GM23248 (cell line): ENCODE data around the gene PRICKLE1. TPM values are rescaled to one million over a fixed set of nuclear protein-coding genes. Genes with fewer than 3 reads are reported as not detected.
A peak's percentile ranks its signal among the peaks of the same experiment; 100 is the strongest.

Source experiments
- DNase-seq: peaks from one replicate; pipeline ENCODE4 v3.0.0-alpha.2; 2015
- H2AFZ ChIP-seq: fragments of 200-600 bp; sonication (generic); 2 replicates; pipeline ENCODE4 v1.6.1; 2016; ENCODE audit warnings: antibody characterized with exemption
- H3F3A ChIP-seq: fragments of 200-600 bp; sonication (generic); 2 replicates; pipeline ENCODE4 v1.6.1; 2016; ENCODE audit warnings: mild to moderate bottlenecking, antibody characterized with exemption, mixed run types; ENCODE audit not compliant: insufficient read depth
- H3K27ac ChIP-seq: fragments of 200-600 bp; sonication (generic); 2 replicates; pipeline ENCODE4 v1.5.1; 2016; ENCODE audit warnings: mild to moderate bottlenecking
- H3K27me3 ChIP-seq: fragments of 200-600 bp; sonication (generic); replicated peaks from 2 replicates; pipeline ENCODE4 v1.6.1; 2016; ENCODE audit warnings: mild to moderate bottlenecking; ENCODE audit not compliant: insufficient read depth
- H3K36me3 ChIP-seq: fragments of 200-600 bp; sonication (generic); 2 replicates; pipeline ENCODE4 v1.6.1; 2016; ENCODE audit warnings: low read depth, mild to moderate bottlenecking
- H3K4me1 ChIP-seq: fragments of 200-600 bp; sonication (generic); 2 replicates; pipeline ENCODE4 v1.6.1; 2016; ENCODE audit warnings: mild to moderate bottlenecking; ENCODE audit not compliant: insufficient read depth
- H3K4me2 ChIP-seq: fragments of 200-600 bp; sonication (generic); one replicate; pipeline ENCODE4 v1.6.1; 2016; ENCODE audit warnings: mild to moderate bottlenecking; ENCODE audit not compliant: unreplicated experiment
- H3K4me3 ChIP-seq: fragments of 200-600 bp; sonication (generic); 2 replicates; pipeline ENCODE4 v1.5.1; 2016; ENCODE audit warnings: mild to moderate bottlenecking
- H3K79me2 ChIP-seq: fragments of 200-600 bp; sonication (generic); 2 replicates; pipeline ENCODE4 v1.6.1; 2016; ENCODE audit warnings: mild to moderate bottlenecking; ENCODE audit not compliant: insufficient read depth
- H3K9ac ChIP-seq: fragments of 200-600 bp; sonication (generic); 2 replicates; pipeline ENCODE4 v1.6.1; 2016; ENCODE audit warnings: mild to moderate bottlenecking
- H3K9me2 ChIP-seq: fragments of 200-600 bp; sonication (generic); 2 replicates; pipeline ENCODE4 v1.6.1; 2016; ENCODE audit warnings: mixed run types, mild to moderate bottlenecking, moderate library complexity; ENCODE audit not compliant: insufficient read depth
- H3K9me3 ChIP-seq: fragments of 200-600 bp; sonication (generic); one replicate; pipeline ENCODE4 v1.6.1; 2017; ENCODE audit warnings: low read depth
- H4K20me1 ChIP-seq: fragments of 200-600 bp; sonication (generic); 2 replicates; pipeline ENCODE4 v1.6.0; 2016; ENCODE audit not compliant: insufficient read depth
- EZH2 ChIP-seq: fragments of 200-600 bp; sonication (generic); IDR thresholded peaks from 2 replicates; pipeline ENCODE4 v1.6.1; 2018; ENCODE audit warnings: antibody characterized with exemption, mild to moderate bottlenecking; ENCODE audit not compliant: insufficient read depth, poor library complexity, severe bottlenecking
- EZH2phosphoT487 ChIP-seq: fragments of 200-600 bp; sonication (generic); IDR thresholded peaks from 2 replicates; pipeline ENCODE4 v1.6.1; 2018; ENCODE audit warnings: antibody characterized with exemption, moderate library complexity, mild to moderate bottlenecking, low read depth; ENCODE audit not compliant: insufficient read depth
- WGBS, 2 experiments: methylation state at CpG; one replicate each; pipeline ENCODE4 v1.1.6; 2015 to 2017; ENCODE audit warnings: low lambda C conversion rate in 2 of 2, low coverage in 1 of 2; ENCODE audit errors: missing lambda C conversion rate in 2 of 2; 5-methylcytosine and 5-hydroxymethylcytosine counted together
- in situ Hi-C: fragments of 300-500 bp; cut with MboI; formaldehyde crosslinking; loops from 2 replicates; pipeline ENCODE4 v1.15.0; 2020
- polyA plus RNA-seq: library from polyadenylated mRNA; unstranded; fragments of >200 nt; fragmentation: Nextera tagmentation; extraction: Ambion mirVana; gene quantifications from 2 replicates; pipeline ENCODE4 v1.2.1, GENCODE V29; 2016
- total RNA-seq: library from RNA; depleted of rRNA; stranded (reverse); fragments of >200 nt; shearing (Covaris generic); gene quantifications from 2 replicates; pipeline ENCODE4 v1.2.3, GENCODE V29; 2014

PRICKLE1 gene
- total and polyA plus RNA-seq, 2 experiments from 2014 or later: 12.9 to 25.7 TPM

DNA sequence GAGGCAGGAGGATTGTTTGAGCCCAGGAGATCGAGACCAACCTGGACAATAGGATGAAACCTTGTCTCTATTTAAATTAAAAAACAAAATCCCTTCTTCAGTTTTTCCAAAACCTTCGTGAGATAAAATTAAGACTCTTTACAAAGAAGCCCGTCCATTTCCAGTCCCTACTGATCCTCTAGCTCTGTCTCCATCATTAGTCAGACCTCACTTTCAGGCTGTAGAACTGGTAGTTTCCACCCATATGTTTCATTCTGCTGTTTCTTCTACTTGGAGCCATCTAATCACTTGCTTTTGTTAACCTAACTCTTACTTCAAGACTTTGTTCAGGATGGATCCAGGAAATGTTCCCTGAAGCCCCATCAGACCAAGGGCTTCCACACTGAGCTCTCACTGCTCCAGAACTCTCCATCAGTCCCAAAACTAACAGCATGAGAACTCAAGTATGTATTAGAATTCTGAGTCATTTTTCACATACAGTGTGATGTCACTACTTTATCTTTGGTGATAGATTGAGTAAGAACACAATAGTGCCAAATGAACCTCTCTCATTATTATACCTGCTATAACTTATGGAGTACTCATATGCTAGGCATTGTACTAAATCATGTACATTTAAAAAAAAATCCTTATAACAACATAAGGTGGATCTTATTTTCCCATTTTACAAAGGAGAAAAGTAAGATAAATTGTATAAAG, 90.8 kb downstream of the PRICKLE1 start:
- H4K20me1 ChIP-seq: peaks cover 5% of the 10 kb centered on the region; the same call in 1 of the 2 replicates
- H3F3A ChIP-seq: peaks cover 13% of the 10 kb centered on the region; the same call in 1 of the 2 replicates
- no peak overlapping the region for H3K4me3 ChIP-seq
- H3K4me1 ChIP-seq: no peaks in the 10 kb centered on the region
- TF ChIP-seq EZH2phosphoT487: no peak
- TF ChIP-seq EZH2: no peak
- H3K36me3 ChIP-seq: no peaks in the 10 kb centered on the region
- in situ Hi-C loops: no loop called here
- peak; percentile 58 for DNase-seq
- H3K27me3 ChIP-seq: no peaks in the 10 kb centered on the region
- no peak overlapping the region for H2AFZ ChIP-seq
- no peaks in the 10 kb centered on the region for H3K9me2 ChIP-seq
- WGBS, 2 experiments: 77 to 80% methylated on average over 3 of the region's 3 CpGs
- peaks cover 70% of the 10 kb centered on the region for H3K79me2 ChIP-seq
- no peak overlapping the region for H3K4me2 ChIP-seq
- no peaks in the 10 kb centered on the region for H3K9me3 ChIP-seq
- no peak overlapping the region for H3K27ac ChIP-seq
- H3K9ac ChIP-seq: no peak overlapping the region

GRCh38 chr12:42496886-42497285, 92.7 kb downstream of the PRICKLE1 start:
- Histone ChIP-seq H3K79me2 (peaks cover 73% of the 10 kb centered on the region), H3K4me1 (no peaks in the 10 kb centered on the region), H3K27me3 (no peaks in the 10 kb centered on the region), H2AFZ (no peak overlapping the region), H4K20me1 (peaks cover 5% of the 10 kb centered on the region; the same call in 1 of the 2 replicates), H3K9ac (no peak overlapping the region), H3K36me3 (no peaks in the 10 kb centered on the region), H3K9me3 (no peaks in the 10 kb centered on the region), H3F3A (peaks cover 13% of the 10 kb centered on the region; the same call in 1 of the 2 replicates), H3K27ac (no peak overlapping the region), H3K4me3 (no peak overlapping the region), H3K9me2 (no peaks in the 10 kb centered on the region), H3K4me2 (no peak overlapping the region)
- DNase-seq: no peak
- in situ Hi-C loops: no loop called here
- 96 to 100% methylated on average over 4 of the region's 4 CpGs for WGBS, 2 experiments
- TF ChIP-seq EZH2 (no peak), EZH2phosphoT487 (no peak)

DNA sequence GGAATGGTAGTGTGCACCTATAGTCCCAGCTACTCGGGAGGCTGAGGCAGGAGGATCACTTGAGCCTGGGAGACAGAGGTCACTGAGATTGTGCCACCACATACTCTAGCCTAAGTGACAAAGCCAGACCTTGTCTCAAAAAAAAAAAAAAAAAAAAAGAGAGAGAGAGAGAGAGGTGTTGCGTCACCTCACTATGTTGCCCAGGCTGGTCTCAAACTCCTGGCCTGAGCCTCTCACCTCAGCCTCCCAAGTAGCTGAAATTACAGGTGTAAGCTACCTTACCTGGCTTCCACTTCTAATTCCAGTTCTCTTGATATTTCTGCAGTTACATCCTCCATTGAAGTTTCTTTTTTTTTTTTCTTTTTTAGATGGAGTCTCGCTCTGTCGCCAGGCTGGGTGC, 94.3 kb downstream of the PRICKLE1 start:
- WGBS, 2 experiments: 80 to 81% methylated on average over 4 of the region's 4 CpGs
- in situ Hi-C loops: no loop called here
- H4K20me1 ChIP-seq: no peaks in the 10 kb centered on the region

DNA sequence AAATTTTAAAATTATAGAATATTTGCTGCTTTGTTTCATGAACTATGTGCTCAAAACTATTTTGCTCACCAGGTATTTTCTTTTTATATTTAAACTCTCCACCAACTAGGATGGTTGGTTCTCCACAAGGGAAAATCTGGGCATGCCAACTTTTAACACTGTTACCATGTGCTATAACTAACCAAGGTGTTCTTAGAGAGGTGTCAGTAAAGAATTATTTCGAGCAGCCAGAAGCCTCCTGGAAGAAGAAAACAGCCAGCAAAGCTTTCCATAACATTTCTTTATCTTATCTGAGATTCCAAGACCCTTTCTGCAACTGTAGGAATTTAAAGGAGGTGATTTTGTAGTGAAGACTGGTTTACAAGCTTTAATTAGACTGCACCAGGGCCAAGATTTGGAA, 97.3 kb downstream of the PRICKLE1 start:
- no peaks in the 10 kb centered on the region for H4K20me1 ChIP-seq
- H3K27me3 ChIP-seq: no peaks in the 10 kb centered on the region
- H3K9me3 ChIP-seq: no peaks in the 10 kb centered on the region
- in situ Hi-C loops: no loop called here
- H3K9ac ChIP-seq: no peak overlapping the region
- no peak overlapping the region for H2AFZ ChIP-seq
- no peak overlapping the region for H3K4me2 ChIP-seq
- peaks cover 74% of the 10 kb centered on the region for H3K79me2 ChIP-seq
- H3K4me1 ChIP-seq: no peaks in the 10 kb centered on the region
- H3K4me3 ChIP-seq: no peak overlapping the region
- TF ChIP-seq EZH2: no peak
- TF ChIP-seq EZH2phosphoT487: no peak
- no peaks in the 10 kb centered on the region for H3K36me3 ChIP-seq
- no peak for DNase-seq
- H3K9me2 ChIP-seq: no peaks in the 10 kb centered on the region
- 64 to 69% methylated on average over 1 of the region's 1 CpG for WGBS, 2 experiments
- 0 out of 2 replicates have a peak, but pooled peaks cover 9% of the 10 kb centered on the region for H3F3A ChIP-seq
- H3K27ac ChIP-seq: no peak overlapping the region

More for the DNA sequence above, 94.3 kb downstream of the PRICKLE1 start:
- H3K4me2 ChIP-seq: no peak overlapping the region
- H3K9ac ChIP-seq: no peak overlapping the region
- no peak overlapping the region for H2AFZ ChIP-seq
- peaks cover 70% of the 10 kb centered on the region for H3K79me2 ChIP-seq
- H3K9me3 ChIP-seq: no peaks in the 10 kb centered on the region
- no peaks in the 10 kb centered on the region for H3K36me3 ChIP-seq
- no peak for TF ChIP-seq EZH2phosphoT487
- no peak for TF ChIP-seq EZH2
- no peaks in the 10 kb centered on the region for H3K9me2 ChIP-seq
- H3K4me3 ChIP-seq: no peak overlapping the region
- no peaks in the 10 kb centered on the region for H3K27me3 ChIP-seq
- no peaks in the 10 kb centered on the region for H3K4me1 ChIP-seq
- no peak overlapping the region for H3K27ac ChIP-seq
- 0 out of 2 replicates have a peak, but pooled peaks cover 9% of the 10 kb centered on the region for H3F3A ChIP-seq
- DNase-seq: no peak
